ENCODE measurements around the gene CAB39L. TPM values are rescaled to one million over a fixed set of nuclear protein-coding genes. Genes with fewer than 3 reads are reported as not detected.
A peak's percentile ranks its signal among the peaks of the same experiment; 100 is the strongest.

Gene CAB39L
- total and polyA plus RNA-seq, 4 donors, result 1.8 to 5.1 (median 2.1) TPM

GRCh38 chr13:49300739-49301589 is 142.9 kb downstream of the CAB39L start (continued):
- no peak for TF ChIP-seq REST (IDR thresholded peaks at IDR 0.05)
- TF ChIP-seq FOXA1 (IDR thresholded peaks at IDR 0.05), result no peak
- TF ChIP-seq CTCF (IDR thresholded peaks at IDR 0.05; ENCODE audit: low read depth, low read length, missing input control), result peak; percentile 89
- no peak for TF ChIP-seq RXRA (IDR thresholded peaks at IDR 0.05)
- peak in 1 of 2 donors; percentile 14 for TF ChIP-seq HNF4A (conservative IDR thresholded peaks at IDR 0.05)
- TF ChIP-seq JUND (IDR thresholded peaks at IDR 0.05), result no peak

- Histone ChIP-seq H3K4me3 (ENCODE audit: low read depth in 1 of 3, low read length in 3 of 3) (no peak overlapping the region), H3K9me3 (ENCODE audit: control insufficient read depth in 4 of 4, low read length in 3 of 4) (no peaks in the 10 kb centered on the region), H3K27ac (ENCODE audit: low read depth in 1 of 2, low read length in 2 of 2) (no peak overlapping the region), H3K9ac (ENCODE audit: low read depth in 1 of 2, low read length in 2 of 2) (no peak overlapping the region), H3K27me3 (ENCODE audit: control insufficient read depth in 4 of 4, insufficient read depth in 4 of 4, low read length in 3 of 4) (no peaks in the 10 kb centered on the region), H3K36me3 (ENCODE audit: control insufficient read depth in 4 of 4, insufficient read depth in 3 of 4, low read depth in 1 of 4, low read length in 3 of 4) (no peaks in the 10 kb centered on the region), H3K4me1 (ENCODE audit: control insufficient read depth in 4 of 4, insufficient read depth in 4 of 4, low read length in 3 of 4) (peaks cover 0 to 14% (median 5%) of the 10 kb centered on the region in 4 donors)
- WGBS, result 73% methylated on average over 5 of the region's 5 CpGs
- TF ChIP-seq HNF4A (conservative IDR thresholded peaks at IDR 0.05) (no peak), JUND (IDR thresholded peaks at IDR 0.05) (no peak), REST (IDR thresholded peaks at IDR 0.05) (no peak), CTCF (IDR thresholded peaks at IDR 0.05; ENCODE audit: low read depth, low read length, missing input control) (no peak), GABPA (IDR thresholded peaks at IDR 0.05 in 1 of 2, conservative IDR thresholded peaks at IDR 0.05 in 1 of 2) (no peak), EGR1 (IDR thresholded peaks at IDR 0.05; ENCODE audit: low read depth in 2 of 2) (no peak), TAF1 (conservative IDR thresholded peaks at IDR 0.05) (no peak), YY1 (IDR thresholded peaks at IDR 0.05) (no peak), NR2F2 (IDR thresholded peaks at IDR 0.05) (no peak), ATF3 (IDR thresholded peaks at IDR 0.05) (no peak), MAX (IDR thresholded peaks at IDR 0.05) (no peak), SP1 (IDR thresholded peaks at IDR 0.05) (no peak), RAD21 (IDR thresholded peaks at IDR 0.05) (no peak), FOXA2 (IDR thresholded peaks at IDR 0.05) (no peak)
- DNase-seq (ENCODE audit: low spot score), result no peak
These were observed 143.6 kb downstream of the CAB39L start for GRCh38 chr13:49300276-49300675.

Data from liver (tissue), 9 donors.